ENCODE results near the gene AEBP1.

The AEBP1 gene

DNA sequence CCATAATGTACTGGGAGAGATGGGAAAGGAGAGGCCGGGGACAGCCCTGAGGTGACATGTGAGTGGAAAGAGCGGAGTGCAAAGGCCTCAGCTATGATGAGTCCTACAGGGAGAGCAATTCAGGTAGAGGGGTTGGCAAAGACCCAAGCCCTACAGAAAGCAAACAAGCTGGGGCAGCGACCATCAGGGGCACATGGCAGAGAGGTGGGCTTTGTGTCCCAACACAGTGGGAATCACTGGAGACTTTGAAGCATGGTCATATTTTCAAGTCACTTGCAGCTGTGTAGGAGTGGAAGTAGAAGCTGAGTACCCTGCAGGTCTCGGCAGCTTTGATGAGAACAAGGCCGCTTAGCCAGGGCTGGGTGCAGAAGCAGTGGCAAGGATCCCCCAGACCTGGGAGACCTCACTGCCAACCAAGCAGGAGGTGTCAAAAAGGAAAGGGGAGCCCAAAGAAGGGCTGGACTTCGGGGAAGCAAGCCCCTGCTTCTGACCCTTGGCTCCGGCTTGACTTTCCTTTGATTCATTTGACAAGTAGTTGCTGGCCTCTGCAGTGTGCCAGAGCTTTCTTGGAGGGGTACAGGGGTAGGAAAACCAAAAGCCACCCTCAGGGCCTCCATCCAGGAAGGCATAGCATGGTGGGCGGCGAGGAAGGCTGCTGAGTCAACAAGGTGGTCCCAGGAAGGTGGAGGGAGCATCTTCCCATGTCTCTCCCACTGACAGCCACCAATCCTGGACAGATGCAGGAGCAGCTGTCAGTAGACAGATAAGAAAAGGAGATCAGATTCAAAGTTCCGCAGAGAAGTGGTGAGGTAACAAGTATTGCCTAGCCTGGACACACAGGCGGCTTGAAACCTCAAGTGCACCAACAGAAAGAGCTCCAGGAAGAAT is 36.8 kb upstream of the AEBP1 start:
- no peak for DNase-seq

DNA sequence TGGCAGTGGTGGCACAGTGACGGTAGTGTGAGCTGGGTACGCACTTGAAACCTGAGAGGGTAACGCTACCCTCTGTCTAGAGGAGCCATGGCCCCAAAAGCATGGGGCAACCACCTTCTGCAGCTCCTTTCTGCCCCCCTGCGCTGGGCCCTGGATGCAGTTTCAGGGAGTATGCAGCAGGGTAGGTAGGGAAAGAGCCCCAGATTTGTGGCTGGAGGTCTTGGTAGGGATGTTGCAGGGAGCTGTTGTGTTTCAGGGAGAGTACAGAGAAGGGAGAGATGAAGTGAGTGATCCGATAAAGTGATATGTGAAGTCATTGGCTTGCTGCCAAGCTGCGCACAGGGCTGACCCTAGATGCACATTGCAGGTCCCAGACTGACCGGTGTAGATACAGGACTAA is 36.1 kb upstream of the AEBP1 start:
- DNase-seq, result no peak

DNA sequence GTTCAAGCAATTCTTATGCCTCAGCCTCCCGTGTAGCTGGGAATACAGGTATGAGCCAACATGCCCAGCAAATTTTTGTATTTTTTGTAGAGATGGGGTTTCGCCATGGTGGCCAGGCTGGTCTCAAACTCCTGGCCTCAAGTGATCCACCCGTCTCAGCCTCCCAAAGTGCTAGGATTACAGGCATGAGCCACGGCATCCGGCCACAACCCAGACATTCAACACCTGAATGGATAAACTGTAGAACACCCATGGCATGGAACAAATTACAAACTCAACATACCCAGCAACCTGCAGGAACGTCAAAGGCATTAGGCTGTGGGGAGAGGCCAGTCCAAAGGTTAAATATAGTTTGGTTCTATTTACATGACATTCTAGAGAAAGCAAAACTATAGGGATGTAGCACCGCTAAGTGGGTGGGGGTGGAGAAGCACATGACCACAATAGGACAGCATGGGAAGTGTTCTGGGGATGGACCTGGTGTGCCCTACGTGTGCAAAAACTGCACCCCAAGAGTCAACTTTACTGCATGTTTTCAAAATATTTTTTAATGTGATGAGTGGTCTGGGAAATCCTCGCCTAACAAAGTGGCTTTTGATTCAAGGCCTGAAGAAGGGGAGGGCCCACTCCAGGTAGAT is 32.3 kb upstream of the AEBP1 start:
- DNase-seq, result no peak

DNA sequence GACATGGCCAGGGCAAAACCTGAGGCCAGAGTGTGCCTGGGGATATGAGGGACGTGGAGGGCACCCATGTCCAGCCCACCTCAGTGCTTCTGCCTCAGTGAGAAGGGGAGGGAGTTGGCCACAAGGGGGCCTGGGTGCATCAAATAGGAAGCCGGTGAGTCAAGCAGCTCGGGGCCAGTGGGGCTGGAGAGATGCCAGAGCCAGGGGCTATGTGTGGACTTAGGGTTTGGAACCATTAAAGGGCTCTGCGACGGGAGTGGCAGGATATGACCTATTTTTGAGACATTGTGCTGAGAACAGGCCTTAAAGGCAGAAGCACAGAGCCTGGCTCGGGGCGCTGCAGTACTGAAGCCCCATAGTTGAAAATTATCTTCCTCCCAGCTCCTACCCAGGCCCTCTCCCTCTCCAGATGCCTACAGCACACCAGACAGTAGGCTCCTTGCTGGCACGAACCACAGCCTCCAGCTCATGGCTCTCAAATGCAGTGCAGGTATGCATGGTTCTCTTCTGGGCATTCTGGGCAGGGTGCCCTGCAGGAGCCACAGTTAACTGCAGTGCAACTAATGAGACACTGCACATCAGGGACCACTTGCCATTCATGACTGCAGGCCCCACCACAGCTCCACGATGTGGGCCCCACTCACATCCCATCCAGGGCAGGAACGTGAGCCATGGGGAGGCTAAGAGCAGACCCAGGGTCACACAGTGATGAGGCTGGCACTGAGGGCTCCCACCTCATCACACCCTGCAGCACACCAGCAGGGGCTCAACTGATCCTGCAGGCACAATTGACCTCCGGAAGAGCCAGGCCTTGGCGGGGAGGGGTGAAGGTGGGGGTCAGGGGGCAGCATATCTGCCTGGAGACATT is 31.5 kb upstream of the AEBP1 start:
- peak; percentile 51 for DNase-seq

DNA sequence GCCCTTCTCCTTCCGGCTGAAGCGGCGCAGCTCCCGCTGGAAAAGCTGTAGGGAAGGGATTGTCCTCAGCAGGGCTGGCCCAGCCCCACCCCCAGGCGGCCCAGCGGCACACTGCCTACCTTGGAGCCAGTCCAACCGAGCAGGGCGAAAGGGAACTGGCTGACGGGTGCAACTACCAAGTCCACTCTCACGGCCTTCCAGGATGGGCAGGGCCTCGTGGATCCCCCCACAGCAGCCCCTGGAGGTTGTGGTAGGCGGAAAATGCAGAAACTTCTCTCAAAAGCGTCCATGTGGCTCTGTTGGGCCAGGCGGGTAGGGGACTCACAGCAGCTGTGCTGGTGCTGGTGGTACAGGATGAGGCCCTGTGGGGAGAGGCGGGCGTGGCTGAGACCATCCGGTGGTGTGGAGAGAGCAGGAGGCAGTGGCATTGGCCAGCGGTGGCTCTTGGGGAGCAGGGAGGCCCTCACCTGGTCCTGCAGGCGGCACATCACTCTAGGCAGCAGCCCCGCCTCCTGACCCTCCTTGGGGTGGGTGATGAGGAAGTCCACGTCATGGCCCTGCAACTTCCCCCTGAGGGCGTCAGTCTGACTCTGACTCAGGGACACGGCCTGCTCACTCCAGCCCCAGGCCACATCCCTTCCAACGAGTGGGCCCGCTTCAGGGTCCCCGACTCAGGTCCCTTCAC is 30.3 kb upstream of the AEBP1 start:
- DNase-seq, result peak; percentile 70

DNA sequence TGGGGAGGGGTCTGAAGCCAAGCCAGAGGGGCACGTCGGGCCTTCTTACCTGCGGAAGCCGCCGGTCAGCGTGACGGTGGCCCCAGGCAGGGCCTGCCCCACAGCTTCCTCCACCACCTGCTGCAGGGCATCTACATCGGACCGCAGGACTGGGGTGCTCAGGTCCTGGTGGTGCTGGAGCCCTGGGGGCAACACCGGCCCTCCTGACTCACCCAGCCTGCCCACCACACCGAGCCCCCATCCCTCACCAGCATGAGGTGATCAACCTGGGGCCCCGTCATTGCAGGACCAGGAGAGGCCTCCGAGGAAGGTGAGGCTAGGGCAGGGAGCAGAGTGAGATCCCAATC is 29.8 kb upstream of the AEBP1 start:
- no peak for DNase-seq

- DNase-seq, result no peak
Observed at GRCh38 chr7:44075296-44076075, 28.7 kb upstream of the AEBP1 start.

DNA sequence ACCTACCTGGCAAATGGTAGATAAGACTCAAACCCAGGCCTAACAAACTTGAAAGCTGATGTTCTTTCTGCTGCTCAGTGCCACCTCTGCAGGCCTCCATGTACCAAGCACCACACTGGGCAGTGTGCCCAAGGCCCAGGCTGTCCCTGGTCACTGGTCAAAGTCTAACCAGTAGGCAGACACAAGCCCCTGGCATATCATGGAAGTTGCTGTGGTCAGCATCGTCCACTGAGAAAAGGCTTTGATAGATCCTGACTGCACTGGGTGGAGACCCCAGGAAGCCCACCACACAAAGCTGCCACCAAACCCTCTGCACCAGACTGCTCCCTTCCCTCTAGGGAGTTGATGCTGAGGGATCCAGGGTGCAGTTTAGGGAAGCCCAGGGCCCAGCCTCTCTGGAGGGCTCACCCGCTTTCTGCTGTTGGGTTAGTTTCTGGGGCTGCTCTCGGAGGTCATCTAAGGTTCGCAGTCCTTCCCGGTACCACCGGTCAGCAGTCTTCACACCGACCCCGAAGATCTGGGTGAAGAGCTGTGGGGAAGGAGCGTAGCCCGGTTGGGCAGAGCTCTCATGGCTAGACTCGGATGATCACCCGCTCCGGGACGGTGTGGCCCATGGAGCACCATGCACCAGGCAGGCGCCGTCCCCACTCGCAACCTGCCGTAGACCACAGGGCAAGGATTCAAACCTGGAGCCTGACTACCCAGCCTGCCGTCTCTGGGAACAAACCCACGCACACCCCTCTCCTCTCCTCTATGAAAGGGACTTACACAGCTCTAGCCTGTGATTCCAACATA is 27.8 kb upstream of the AEBP1 start:
- no peak for DNase-seq

DNA sequence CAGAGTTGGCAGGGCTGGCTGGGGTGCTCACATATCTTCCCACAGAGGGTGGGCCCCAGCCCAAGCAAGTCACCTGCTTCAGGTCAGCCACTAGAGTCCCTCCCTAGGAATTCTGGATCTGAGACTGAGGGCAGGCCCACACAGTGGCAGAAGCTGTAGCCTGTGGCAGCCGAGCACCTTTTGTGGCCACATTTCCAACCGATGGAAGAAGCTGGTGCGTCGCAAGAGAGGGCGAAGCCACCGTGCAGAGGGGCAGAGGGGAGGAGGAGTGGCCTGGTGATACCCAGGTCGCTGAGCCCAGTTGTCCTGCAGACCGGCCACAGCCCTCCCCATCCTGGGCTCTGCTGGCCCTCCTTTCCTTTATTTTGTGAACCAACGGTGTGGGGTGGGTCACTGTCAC is 27.1 kb upstream of the AEBP1 start:
- DNase-seq, result no peak

GRCh38 chr7:44077681-44078091 is 26.5 kb upstream of the AEBP1 start:
- DNase-seq, result no peak

- no peak for DNase-seq
Observed at GRCh38 chr7:44078521-44078920, 25.6 kb upstream of the AEBP1 start.

DNA sequence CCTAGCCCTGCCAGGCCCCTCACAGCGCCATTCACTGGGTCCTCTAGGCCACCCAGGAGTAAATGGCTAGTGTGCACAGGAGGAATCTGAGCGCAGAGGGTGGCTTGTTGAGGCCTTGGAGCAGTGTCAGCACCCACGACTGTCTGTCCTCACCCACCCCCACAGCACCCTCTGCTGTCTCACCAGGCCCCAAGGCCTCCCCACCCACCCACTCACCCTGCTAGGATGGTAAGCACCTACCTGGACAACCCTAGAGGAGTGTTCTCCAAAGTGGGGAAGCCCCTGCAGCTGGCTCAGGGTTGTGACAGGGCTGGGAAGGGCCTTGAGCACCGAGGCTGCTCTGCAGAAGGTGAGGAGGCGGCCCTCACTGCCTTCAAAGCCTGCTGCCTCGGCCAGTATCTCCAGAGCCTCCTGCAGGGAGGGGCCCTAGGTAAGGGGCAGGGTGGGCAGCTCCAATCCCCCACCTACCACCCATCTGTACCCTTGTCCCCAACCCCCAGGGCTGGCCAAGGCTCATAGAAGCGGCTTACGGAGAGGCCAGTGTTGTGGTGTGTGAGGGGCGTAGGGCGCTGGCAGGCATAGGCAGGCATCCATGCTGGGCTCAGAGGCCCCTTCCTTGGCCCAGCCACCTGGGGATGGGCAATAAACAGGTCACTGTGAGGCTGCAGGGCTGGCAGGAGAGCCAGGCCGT is 24.7 kb upstream of the AEBP1 start:
- no peak for DNase-seq

DNA sequence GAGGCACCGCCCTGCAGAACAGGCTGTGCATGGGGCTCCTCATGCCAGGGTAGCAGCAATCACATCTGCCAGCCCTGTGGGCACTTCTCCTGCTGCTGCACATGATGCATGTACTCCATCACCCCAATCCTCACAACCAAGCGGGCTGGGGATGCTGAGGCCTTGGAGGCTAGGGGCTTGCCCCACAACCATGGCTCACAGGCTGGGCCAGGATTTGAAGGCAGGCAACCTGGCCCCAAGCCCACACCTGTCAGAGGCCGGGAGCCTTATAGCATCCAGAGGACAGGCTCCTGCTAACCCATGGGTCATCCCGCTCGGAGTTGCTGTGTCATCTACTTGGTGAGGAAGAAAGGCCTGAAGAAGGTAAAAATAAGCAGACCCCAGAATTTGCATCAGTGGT is 24.0 kb upstream of the AEBP1 start:
- DNase-seq, result no peak

GRCh38 chr7:44080686-44081265 is 23.4 kb upstream of the AEBP1 start:
- no peak for DNase-seq

GRCh38 chr7:44081266-44081748 is 22.8 kb upstream of the AEBP1 start:
- no peak for DNase-seq

GRCh38 chr7:44082541-44083207 is 21.5 kb upstream of the AEBP1 start:
- DNase-seq, result peak; percentile 96

GRCh38 chr7:44083796-44084195 is 20.3 kb upstream of the AEBP1 start:
- DNase-seq, result no peak

DNA sequence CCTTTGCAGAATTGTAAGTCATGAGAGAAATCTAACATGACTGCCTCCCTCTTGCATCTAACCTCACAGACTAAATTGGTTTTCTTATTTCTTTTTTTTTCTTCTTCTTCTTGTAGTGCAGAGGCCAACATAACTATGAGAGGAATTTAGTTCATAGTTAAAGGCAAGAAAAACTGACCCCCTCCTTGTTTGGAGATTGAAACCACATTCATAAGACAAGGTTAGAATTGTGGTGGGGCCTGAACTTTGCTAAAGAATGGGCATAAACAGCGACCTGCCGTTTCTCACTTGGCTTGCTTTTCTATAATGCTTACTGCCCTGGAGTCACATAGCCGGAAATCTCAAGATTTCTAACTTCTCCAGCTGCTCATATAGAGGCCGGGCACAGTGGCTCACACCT is 19.4 kb upstream of the AEBP1 start:
- no peak for DNase-seq

DNA sequence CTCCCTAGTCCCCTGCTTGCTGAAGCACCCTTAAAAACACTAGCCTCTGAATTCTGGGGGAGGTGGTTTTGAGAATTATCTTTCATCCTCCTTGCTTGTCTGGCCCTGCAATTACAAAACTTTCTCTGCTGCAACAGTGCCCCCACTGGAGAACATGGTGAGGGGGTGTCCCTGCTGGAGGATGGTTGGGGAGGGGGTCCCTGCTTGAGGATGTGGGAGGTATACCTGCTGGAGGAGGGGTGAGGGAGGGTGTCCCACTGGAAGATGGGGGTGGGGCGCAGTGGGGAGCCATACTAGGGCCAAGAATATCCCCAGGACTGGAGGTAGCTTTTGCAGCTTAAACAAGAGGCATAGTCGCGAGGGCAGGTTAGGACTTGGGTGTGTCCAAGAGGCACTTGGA is 18.6 kb upstream of the AEBP1 start:
- DNase-seq, result no peak

DNA sequence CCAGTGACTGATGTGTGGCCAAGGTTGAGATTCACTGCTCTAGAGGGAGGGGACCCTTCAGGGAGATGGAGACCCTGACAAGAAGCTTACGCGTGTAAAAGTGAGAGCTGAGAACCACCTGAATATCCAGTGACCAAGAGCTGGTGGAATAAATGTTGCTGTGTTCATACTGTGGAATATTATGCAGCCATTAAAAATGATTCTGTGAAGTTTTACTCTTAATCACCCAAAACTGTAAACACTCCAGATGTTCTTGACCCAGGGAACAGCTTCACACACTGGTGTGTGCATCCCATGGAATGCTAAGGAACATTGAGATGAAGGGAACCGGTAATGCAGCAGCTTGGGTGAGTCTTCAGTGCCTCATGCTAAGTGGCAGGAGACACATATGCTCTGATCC is 17.5 kb upstream of the AEBP1 start:
- no peak for DNase-seq
